Dedifferentiated amniotic fluid mesenchymal stem cell (primary cell): Measurements from ENCODE around the gene ITPKA.
A peak's percentile ranks its signal among the peaks of the same experiment; 100 is the strongest.
"Not testable (repeated sequence)": the region's sequence is repeated elsewhere in the genome, so short reads cannot be mapped to it uniquely, and the experiment has no call there.

ENCODE experiments used
- DNase-seq: peaks from one replicate; pipeline ENCODE4 v3.0.0-alpha.2; 2016; ENCODE audit errors: extremely low spot score

The ITPKA gene

DNA sequence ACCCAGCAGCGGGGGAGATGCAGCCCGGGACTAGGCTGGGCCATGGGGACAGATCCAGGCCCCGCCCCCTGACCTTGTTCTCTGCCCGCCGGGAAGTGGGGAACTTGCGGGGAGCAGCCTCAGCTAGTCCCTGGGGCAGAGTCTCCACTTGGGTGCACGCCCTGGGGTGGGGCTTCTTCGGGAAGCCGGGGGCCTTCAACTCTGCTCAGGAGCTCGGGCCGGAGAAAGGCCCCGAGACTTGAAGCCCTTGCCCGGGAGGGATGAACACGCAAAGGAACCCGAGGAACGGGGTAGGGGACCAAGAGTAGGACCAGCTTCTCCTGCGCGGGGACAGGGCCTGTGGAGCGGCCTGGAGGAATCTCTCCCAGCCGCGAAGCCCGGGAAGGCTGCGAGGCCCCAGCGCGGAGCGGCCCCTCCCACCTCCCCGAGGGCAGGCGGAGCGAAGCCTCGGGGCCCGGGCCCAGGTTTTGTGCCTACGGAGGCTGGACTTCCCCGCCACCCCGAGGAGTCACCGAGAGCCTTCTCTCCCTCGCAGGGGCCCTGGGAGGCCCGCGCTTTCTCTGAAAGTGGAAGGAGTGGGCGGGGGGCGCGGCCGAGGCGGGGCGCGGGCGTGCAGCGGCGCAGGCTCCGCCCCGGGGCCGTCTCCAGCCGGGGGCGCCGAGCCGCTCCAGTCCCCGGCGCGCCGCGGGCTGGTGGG, at the start of gene ITPKA:
ITPKA (plus strand) TSS at position 670 of the 697 bp plus-strand sequence. CDS start 54 bp downstream, outside the sequence.
- peak; percentile 24 for DNase-seq

DNA sequence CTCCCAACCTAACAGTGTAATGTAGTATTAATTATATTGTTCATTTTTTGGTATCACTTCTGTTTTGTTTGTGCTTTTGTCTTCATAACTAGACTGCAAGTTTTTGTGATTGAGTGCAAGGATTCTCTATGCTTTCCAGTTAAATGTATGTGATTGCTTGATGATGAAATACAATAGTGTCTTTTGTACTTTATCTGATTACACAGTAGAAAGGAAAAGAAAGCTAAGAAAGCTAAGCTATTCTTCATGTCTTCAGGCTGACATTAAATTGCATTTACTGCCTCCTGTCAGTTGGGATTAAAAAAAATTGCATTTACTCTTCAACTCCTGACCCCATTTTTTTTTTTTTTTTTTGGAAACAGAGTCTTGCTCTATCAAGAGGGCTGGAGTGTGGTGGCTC, 48.3 kb upstream of the ITPKA start:
- DNase-seq: no peak

DNA sequence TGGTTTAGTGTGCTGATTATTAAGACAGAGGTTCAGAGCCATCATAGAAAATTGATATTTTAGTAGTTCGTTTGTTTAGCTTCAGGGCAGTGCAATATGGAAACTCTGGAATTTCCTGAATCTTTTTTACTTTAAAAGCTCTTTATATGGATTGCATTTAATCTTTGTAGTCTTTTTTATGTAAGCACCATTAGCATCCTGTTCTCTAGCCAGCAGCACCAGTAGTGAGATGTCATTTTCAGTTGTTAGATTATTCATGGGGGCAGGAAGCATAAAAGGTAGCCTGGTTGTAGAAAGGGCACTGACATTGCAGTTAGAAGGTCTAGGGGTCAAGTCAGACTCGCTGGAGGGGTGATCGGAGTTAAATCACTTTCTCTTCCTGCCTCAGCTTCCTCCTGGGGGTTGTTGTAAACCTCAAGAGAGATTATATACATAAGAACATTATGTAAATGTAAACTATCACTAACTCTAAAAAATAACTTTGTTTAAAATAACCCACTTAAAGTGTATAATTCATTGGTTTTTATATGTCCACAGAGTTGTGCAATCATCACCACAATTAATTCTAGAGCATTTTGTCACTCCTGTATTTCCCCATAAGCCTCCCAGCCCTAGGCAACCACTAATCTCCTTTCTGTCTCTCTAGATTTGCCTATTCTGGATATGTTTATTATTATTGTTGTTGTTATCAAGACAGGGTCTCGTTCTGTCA, 31.4 kb upstream of the ITPKA start:
- DNase-seq: no peak

DNA sequence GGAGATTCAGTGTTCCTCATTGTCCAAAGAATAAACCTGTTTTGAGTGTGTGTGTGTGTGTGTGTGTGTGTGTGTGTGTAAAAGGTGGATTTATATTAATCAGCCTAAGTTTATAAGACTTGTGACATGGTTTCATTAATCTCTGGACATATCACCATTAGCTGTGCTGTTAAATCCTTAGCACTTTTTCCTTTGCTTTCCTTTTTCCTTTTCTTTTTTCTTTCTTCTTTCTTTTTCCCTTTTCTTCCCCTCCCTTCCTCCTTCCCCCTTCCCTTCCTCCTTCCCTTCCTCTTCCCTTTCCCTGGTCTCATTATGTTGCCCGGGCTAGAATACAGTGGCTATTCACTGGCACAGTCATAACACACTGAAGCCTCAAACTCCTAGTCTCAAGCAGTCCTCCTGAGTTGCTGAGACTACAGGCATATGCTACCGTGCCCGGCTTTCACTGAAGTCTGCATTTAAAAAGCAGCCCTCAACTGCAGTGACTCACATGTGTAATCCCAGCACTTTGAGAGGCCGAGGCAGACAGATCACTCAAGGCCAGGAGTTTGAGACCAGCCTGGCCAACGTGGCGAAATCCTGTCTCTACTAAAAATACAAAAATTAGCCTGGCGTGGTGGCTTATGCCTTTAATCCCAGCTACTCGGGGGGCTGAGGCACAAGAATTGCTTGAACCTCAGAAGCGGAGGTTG, 28.6 kb upstream of the ITPKA start:
- no peak for DNase-seq

DNA sequence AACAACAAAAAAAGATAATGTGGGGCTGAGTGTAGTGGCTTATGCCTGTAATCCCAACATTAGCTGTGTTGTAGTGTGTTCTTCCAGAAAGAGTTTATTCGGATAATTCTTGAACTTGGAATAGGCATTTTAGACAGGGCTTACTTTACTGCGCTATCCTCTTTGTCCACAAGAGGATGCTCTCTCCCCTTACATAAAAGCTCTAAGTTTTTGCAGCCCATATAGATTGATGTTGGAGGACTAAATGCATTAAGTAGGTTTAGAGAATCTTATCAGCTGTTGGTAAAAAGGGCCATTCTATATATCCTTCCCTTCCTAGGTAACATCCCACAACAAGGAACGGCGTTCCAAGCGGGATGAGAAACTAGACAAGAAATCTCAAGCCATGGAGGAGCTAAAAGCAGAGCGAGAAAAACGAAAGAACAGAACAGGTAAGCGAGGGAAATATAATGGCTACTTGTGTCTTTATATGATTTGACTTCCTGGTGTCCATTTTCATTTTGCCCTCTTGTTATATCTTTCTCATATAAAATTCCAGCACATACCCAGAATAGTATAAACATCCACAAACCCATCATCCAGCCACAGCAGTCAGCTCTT, 27.8 kb upstream of the ITPKA start:
- peak; percentile 20 for DNase-seq

DNA sequence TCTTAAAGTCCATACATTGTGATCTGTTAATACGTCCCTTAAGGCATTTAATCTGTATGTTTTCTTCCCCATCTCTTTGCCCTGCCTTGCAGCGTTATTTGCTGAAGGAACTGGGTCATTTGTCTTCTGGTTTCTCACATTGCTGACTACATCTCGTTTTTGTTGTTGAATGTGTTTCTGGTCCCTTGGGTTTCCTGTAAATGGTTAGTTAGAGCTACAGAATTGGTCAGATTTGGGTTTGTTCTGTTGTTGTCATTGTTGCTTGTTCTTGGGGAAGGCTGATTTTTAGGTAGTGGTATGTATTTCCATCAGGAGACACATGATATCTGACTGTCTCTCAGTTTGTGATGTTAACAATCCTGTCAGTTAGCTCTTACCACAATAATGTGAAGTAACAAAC, 27.0 kb upstream of the ITPKA start:
- DNase-seq: no peak

DNA sequence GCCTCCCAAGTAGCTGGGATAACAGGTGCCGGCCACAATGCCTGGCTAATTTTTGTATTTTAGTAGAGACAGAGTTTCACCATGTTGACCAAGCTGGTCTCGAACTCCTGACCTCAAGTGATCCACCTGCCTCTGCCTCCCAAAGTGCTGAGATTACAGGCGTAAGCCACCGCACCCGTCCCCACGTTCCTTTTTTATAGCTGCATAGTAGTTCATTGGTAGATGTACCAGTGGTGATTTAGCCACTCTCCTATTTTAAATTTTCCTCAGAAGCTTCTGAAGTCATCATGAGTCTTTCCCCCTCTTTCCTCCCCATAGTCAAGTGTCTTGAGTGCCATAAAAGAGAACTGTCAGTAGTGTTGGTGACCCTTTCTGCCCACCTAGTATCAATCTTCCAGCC, 24.0 kb upstream of the ITPKA start:
- DNase-seq: not testable (repeated sequence)

DNA sequence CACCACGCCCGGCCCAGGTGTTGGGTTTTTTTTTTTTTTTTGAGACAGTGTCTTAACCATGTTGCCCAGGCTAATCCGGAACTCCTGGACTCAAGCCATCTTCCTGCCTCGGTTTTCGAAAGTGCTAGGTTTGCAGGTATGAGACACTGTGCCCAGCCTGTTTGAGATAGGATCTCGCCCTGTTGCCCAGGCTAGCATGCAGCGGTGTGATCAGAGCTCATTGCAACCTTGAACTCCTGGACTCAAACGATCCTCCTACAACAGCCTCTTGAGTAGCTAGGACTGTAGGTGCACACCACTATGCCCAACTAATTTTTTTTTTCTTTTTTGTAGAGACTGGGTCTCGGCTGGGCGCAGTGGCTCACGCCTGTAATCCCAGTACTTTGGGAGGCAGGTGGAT, 20.3 kb upstream of the ITPKA start:
- no peak for DNase-seq

DNA sequence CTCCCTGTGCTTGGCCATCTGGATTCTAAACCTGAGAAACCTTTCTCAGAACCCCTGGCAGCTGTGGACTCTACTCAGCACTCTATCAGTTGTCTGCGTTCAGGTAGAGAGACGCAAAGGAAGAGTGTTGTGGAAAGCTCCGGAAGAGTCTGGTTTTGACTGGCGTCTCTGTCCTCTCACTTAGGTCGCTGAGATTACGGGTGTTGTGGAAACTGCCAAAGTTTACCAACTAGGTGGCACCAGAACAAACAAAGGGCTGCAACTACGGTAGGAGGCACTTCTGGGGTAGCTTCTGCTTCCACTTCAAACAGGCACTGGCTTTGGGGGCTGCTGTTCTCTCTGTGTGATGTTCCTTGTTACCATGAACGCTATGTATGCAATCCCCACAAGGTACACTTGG, 19.2 kb upstream of the ITPKA start:
- no peak for DNase-seq

DNA sequence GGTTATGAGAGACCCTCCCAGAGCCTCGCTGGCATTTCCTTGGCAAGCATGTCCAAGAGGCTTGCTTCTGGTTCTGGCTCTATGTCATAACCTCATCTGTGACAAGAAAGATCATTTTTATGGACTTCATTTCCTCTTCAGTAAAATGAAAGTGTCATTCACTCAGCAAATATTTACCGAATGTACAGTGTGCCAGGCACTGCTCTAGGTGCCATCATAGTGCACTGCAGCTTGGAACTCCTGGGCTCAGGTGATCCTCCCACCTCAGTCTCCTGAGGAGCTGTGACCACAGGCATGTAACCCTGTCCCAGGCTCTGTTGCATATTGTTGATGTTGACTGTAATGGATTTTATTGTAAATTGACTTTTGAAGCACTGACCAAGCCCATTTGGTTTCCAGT, 18.7 kb upstream of the ITPKA start:
- no peak for DNase-seq

DNA sequence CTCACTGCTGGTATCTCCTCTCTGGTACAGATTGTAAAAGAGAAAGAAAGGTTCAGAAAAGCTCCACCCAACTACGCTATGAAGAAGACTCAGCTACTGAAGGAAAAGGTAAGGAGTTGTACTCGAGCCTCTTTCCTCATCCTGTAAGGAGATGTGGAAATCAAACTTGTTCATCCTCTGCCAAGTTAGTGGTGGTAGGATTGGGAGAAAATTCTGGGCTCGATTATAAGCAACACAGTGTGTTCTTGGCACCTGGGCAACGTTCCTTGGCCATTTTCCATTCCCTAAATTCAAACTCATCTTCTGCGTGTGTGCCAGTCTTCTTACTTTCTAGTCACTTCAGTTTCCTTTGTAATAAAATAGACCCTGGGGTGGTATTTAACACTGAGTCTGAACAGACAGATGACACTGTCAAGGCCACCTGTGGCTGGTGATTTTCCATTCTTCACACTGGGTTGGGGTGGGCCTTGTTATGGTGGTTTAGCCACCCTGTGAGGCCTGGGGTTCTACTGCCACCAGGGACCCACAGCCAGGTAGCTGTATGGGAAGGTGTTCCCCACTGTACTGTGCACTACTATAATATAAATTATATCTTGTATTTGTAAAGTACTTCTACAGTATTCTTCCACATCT, 17.1 kb upstream of the ITPKA start:
- DNase-seq: no peak

DNA sequence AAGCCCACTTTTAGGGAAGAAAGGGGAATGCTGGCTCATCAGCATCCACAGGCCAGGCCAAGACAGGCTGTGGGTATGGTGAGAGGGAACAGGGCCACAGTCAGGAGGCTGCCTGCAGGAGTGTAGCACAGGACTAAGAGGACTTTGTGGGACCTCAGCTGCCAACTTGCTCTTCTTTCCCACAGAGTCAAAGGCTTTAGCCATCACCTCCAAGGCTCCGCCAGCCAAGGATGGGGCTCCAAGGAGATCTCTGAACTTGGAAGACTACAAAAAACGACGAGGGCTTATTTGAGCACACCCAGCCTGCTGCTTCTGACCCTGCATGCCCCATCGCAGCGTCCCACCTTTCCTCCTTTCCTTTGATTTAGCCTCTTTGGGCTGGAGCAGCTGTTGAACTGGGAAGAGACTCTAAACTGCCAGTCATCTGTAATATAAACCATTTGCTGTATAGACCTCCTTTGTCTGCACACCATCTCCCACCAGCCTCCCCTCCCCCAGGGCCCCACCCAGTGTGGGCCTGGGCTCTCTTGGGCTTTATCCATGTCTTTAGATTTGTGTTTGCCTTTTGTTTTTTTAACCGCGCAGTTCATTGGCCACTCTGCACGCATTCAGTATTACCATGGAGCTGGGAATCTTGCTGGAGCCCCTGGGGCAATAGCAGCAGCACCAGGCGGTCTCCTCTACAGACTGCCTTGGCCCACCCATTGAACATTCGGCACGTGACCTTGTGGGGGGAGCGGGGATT, 13.1 kb upstream of the ITPKA start:
- no peak for DNase-seq

DNA sequence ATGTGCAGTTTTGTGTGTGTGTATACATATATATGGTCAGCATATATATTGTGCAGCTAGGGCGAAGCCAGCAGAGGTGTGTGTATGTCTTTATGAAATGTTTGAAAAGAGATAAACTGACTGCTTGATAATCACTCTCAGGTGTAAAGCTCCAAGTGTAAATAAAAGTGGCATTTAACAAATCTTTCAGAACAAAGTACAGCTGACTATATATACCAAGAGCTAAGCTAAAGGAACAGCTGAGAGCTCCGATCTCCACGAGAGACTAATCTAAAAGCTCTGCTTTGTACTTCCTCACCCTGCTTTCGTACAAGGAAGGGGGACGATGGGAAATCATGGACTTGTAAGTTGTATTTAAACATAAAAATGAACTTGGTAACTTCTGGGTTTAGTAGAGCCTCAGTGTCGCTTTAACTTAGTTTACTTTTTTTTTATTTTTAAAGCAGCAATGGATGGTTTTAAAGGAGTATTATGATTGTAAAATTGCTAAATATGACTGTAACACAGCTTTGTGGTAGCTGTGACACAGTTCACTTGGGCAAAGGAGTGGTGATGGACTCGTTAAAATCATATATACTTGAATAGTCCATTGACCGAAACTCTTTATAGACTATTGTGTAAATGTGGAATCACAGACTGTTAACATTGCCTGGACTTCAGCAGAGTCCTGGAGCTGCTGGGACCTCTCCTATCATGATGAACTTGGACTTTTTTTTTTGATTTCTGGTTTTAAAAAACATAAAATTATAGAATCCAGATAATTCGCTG, 11.4 kb upstream of the ITPKA start:
- no peak for DNase-seq

DNA sequence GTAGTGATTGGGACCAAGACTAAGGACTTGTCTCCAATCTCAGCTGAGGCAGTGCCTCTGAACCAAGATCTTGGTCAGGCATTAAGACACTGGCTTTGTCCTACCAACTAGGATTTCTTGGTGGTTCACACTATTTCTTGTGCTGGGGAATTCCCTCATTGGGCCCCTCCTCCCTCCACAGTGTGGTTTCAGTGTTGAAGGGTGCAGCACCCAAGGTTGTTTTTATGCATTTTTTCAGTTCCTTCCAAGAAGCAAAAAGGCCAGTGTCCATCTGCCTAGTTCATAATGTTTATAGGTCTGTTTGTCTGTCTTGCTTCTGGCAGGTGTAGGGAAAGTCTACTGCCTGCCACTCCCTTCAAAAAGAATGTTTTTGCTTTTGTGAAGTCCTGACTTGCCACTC, 10.6 kb upstream of the ITPKA start:
- DNase-seq: no peak

DNA sequence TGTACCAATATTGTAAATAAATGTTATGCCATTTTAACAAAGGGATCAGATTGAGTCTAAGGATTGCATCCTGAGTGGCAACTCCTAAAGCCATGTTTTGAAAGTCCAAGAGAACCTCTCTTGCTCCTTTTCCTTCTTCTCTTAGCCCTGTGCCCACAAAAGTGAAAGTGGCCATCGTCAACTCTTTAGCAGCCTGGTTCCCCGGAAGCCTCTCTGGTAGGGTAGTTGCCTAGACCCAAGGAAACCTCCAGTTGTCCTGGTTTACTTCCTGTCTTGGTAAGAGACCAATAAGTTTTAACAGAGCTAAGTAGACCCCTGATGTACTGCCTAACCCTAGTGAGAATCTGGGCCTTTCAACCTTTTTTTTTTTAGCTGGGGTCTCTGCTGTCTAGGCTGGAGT, 10.2 kb upstream of the ITPKA start:
- DNase-seq: no peak

DNA sequence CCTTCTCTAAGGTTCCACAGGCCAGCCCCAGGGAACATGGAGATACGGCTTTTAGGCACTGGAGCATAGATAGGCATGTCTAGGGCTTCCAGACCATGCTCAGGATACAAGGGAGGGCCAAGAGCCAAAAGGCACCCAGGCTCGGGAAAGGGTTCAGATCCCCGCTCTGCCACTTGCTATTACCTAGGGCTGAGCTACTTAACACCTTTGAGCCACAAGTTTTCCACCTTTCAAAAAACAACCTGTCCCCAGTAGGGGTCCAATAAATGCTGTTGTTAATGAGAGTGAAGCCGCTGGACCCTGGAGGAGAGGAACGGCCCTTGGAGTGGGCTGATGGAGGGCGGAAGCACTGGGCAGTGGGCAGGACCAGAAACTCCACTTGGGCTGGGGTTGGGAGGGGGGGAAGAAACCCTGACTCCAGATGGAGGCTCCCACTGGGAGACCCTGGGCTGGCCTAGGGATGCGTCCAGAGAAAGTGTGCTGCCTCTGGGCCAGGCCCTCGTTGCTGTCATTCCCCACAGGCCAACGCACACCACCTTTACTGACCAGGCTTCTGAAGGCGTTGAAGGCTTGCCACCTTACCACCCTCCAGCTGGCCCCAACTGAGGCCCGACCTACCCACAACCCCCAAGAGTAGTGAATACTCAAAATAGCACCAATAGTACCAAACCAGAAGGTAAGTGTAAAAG, 8.6 kb upstream of the ITPKA start:
- DNase-seq: no peak

DNA sequence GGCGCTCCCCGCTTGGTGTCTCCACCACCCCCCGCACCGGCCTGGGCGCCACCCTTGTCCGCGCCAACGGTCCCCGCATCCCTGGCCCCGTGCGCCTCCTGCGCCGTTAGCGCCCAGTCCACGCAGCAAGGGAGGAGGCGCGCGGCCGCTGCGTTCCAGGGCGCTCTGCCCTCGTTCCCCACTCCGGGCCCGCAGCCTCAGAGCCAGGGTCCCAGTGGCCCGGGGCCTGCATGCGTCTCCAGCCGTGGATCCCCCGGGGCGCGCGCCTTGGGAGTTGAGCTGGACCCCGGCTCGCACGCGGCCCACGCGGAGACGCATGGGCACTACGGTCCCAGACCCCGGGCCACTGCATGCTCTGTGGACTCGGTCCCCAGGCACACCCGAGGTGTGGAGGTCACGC, 7.4 kb upstream of the ITPKA start:
- no peak for DNase-seq

DNA sequence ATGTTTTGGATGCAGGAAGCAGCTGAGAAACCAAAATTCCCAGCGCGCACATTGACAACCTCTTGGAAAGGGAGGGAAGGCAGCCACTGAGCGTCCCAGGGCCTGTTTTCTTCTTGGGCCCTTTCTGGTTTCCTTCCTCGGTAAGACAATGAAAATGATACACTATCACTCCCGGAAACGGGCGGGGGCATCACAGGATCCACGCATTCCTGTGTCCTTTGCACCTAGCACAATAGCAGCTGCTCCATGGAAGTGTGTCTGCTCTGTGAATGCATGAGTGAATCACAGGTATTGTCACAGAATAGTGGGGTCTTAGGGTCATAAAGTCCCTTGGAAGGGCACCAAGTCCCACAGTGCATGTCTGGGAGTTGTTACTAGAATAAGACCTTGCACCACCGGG, 6.3 kb upstream of the ITPKA start:
- no peak for DNase-seq

DNA sequence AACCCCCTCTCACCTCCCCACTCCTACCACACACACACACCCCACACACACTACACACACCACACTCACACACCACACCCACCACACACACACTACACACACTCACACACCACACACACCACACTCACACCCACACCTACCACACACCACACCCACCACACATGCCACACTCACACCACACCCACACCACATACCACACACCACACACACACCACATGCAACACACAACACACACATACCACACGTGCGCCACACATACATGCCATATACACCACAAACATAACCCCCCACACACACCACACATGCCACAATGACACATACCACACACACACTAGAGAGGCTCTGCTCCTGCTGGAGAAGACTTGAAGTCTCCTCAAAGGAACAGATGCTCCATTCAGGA, 5.9 kb upstream of the ITPKA start:
- no peak for DNase-seq

DNA sequence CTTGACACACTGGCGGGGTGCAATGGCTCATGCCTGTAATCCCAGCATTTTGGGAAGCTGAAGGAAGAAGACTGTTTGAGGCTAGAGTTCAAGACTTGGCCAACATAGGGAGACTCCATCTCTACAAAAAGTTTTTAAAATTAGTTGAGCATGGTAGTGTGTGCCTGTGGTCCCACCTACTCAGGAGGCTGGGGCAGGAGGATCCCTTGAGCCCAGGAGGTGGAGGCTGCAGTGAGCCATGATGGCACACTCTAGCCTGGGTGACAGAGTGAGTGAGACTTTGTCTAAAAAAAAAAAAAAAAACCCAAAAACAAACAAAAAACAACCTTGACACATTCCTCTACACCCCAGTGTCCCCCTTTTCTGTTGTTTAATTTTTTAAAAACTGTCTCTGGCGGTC, 4.0 kb upstream of the ITPKA start:
- no peak for DNase-seq
